HepG2 (cell line): ENCODE data around the gene NAALADL1. TPM values are rescaled to one million over a fixed set of nuclear protein-coding genes. Genes with fewer than 3 reads are reported as not detected.

Source experiments
- CBX5 ChIP-seq: sonication (generic); formaldehyde crosslinking; IDR thresholded peaks from 2 replicates; pipeline ENCODE4 v1.4.0; 2020; ENCODE audit warnings: missing genetic modification reagents, borderline replicate concordance
- CSRNP2 ChIP-seq: sonication (generic); formaldehyde crosslinking; conservative IDR thresholded peaks from 2 replicates; pipeline ENCODE4 v1.8.0; 2022; ENCODE audit warnings: low read depth, missing genetic modification reagents
- FOXP1 ChIP-seq, 2 experiments: fragments of 450-650 bp in 1 of 2; IDR thresholded peaks; 2 replicates each; pipeline ENCODE4 v1.6.1; 2017 to 2018; ENCODE audit warnings: antibody characterized with exemption in 1 of 2
- GLI4 ChIP-seq: sonication (generic); formaldehyde crosslinking; IDR thresholded peaks from 2 replicates; pipeline ENCODE4 v1.5.1; 2020; ENCODE audit warnings: missing genetic modification reagents, mild to moderate bottlenecking, moderate library complexity, borderline replicate concordance
- HMG20B ChIP-seq: conservative IDR thresholded peaks from 2 replicates; pipeline ENCODE4 v1.6.1; 2016; ENCODE audit warnings: missing genetic modification reagents, missing compliant biosample characterization
- IKZF1 ChIP-seq: fragments of 450-650 bp; IDR thresholded peaks from 2 replicates; pipeline ENCODE4 v1.7.1; 2016
- KAT2B ChIP-seq: fragments of 150-350 bp; IDR thresholded peaks from 2 replicates; pipeline ENCODE4 v1.6.1; 2014; ENCODE audit warnings: low read depth, low read length, borderline replicate concordance
- KAT8 ChIP-seq: IDR thresholded peaks from 2 replicates; pipeline ENCODE4 v1.6.1; 2016; ENCODE audit warnings: missing genetic modification reagents, missing compliant biosample characterization
- MZF1 ChIP-seq: sonication (generic); formaldehyde crosslinking; IDR thresholded peaks from 2 replicates; pipeline ENCODE4 v1.8.1; 2023; ENCODE audit warnings: mild to moderate bottlenecking, missing genetic modification reagents, borderline replicate concordance
- TAF15 ChIP-seq: fragments of 200-400 bp; formaldehyde crosslinking; IDR thresholded peaks from one replicate; pipeline ENCODE4 v1.6.1; 2018; ENCODE audit warnings: mild to moderate bottlenecking, low read depth, low read length; ENCODE audit not compliant: poor library complexity, severe bottlenecking
- TFE3 ChIP-seq: IDR thresholded peaks from 2 replicates; pipeline ENCODE4 v1.6.1; 2016
- ZNF318 ChIP-seq: sonication (generic); formaldehyde crosslinking; IDR thresholded peaks from 2 replicates; pipeline ENCODE4 v1.4.0; 2020; ENCODE audit warnings: mild to moderate bottlenecking, missing genetic modification reagents
- ZNF329 ChIP-seq: sonication (generic); formaldehyde crosslinking; IDR thresholded peaks from 2 replicates; pipeline ENCODE4 v1.9.0; 2021; ENCODE audit warnings: low read depth, mild to moderate bottlenecking, missing genetic modification reagents
- ZNF343 ChIP-seq: sonication (generic); formaldehyde crosslinking; IDR thresholded peaks from 2 replicates; pipeline ENCODE4 v1.4.0; 2020; ENCODE audit warnings: mild to moderate bottlenecking, missing genetic modification reagents
- ZNF430 ChIP-seq: sonication (generic); formaldehyde crosslinking; IDR thresholded peaks from 2 replicates; pipeline ENCODE4 v1.9.0; 2021; ENCODE audit warnings: mild to moderate bottlenecking, missing genetic modification reagents
- ZNF652 ChIP-seq: IDR thresholded peaks from 2 replicates; pipeline ENCODE4 v1.6.1; 2016; ENCODE audit warnings: low read depth, borderline replicate concordance
- polyA plus RNA-seq, 8 experiments: library from polyadenylated mRNA; depleted of rRNA in 3 of 8; stranded (reverse) in 7 of 8; unstranded in 1 of 8; fragments of >200 nt; fragmentation: Illumina TruSeq in 4 of 8; extraction: Trizol in 4 of 8; gene quantifications; 2 replicates each; pipeline versions ENCODE4 v1.2.1 to v1.2.3, GENCODE V29; 2011 to 2016; ENCODE audit warnings: low read depth in 4 of 8, missing spikeins in 1 of 8, mixed read lengths in 1 of 8; ENCODE audit not compliant: insufficient read depth in 1 of 8
- total RNA-seq, 5 experiments: library from RNA; depleted of rRNA; stranded (reverse); fragments of >200 nt; fragmentation: Illumina TruSeq; extraction: Trizol; gene quantifications; 2 replicates each; pipeline ENCODE4 v1.2.3, GENCODE V29; 2016; ENCODE audit warnings: low read depth in 1 of 5

NAALADL1 gene
- total and polyA plus RNA-seq, 2 of the 13 experiments (the other 11 are each of a cell fraction or from before 2014, with no cell fraction given), result 9.3 to 33.9 TPM

GRCh38 chr11:65013888-65014725 is 44.2 kb downstream of the NAALADL1 start, which contains the start of gene ARL2 (continued):
- TF ChIP-seq MZF1 (CRISPR knock-in tag), result no peak
- no peak for TF ChIP-seq HMG20B
- peak; percentile 84; the same call in 1 of the 2 replicates for TF ChIP-seq ZNF343 (CRISPR knock-in tag)
- peak; percentile 70 for TF ChIP-seq KAT8 (CRISPR knock-in tag)
- TF ChIP-seq ZNF430, result peak; percentile 59; the same call in 1 of the 2 replicates
- TF ChIP-seq CSRNP2, result no peak
- TF ChIP-seq ZNF329, result peak; percentile 74; the same call in 1 of the 2 replicates
- TF ChIP-seq FOXP1 (IDR thresholded peaks at IDR 0.05), result no peak
- TF ChIP-seq FOXP1 (CRISPR knock-in tag; IDR thresholded peaks at IDR 0.05), result no peak
- no peak; the same call in 1 of the 2 replicates for TF ChIP-seq ZNF318 (CRISPR knock-in tag)
- TF ChIP-seq KAT2B, result no peak
- TF ChIP-seq TFE3, result peak; percentile 85
- no peak for TF ChIP-seq TAF15
- TF ChIP-seq ZNF652, result no peak
- no peak; the same call in 1 of the 2 replicates for TF ChIP-seq CBX5
- no peak for TF ChIP-seq IKZF1
- no peak for TF ChIP-seq GLI4 (CRISPR knock-in tag)
